GM12874 (cell line): ENCODE measurements around the gene SH3PXD2A.

Experiments
- CTCF ChIP-seq: IDR thresholded peaks from 2 replicates; pipeline ENCODE4 v1.5.1; 2011; ENCODE audit warnings: low read depth, mild to moderate bottlenecking, control low read depth, low read length, moderate library complexity; ENCODE audit not compliant: insufficient read depth

Gene SH3PXD2A

DNA sequence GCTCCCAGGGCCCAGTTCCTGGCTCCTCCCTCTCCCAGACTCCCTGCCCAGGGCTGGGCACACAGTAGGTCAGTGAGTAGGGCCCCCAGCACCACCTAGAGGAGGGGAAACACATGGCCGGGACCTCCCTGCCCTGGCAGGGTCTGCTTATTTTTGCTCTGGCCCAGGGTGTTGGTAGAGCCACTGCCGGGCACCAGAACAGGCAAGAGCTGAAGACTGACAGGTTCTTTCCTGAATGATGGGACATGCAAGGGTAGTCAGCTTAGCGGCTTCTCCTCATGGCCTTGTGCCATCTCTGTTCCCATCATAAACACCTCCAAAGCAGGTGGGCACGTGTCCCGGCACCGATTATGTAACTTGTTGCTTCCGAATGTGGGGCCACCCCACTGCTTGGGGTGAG, 275.4 kb downstream of the SH3PXD2A start:
- no peak for TF ChIP-seq CTCF

- no peak for TF ChIP-seq CTCF
Observed at GRCh38 chr10:103578782-103579382, 276.5 kb downstream of the SH3PXD2A start.

- TF ChIP-seq CTCF = no peak
Observed at GRCh38 chr10:103576862-103577261, 278.5 kb downstream of the SH3PXD2A start.

DNA sequence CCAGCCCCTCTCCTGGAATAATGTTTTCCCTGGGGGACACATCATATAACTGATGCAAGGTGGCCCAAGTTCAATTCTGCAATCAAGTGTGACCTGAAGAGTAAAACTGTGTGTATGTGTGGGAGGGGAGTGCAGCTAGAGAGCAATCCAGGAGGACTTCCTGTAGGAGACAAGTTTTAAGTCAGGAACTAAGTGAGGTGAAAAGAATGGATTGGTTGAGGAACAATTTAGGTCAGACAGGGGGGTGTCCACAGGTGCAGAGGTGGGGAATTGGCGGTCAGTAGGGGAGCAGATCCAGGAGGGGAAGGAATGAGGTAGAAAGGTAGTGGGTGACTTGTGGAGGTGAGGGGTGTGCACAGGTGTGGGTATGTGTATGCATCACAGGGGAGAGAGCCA, 279.3 kb downstream of the SH3PXD2A start:
- TF ChIP-seq CTCF = no peak

- TF ChIP-seq CTCF = no peak
Observed at GRCh38 chr10:103575416-103576075, 279.8 kb downstream of the SH3PXD2A start.

DNA sequence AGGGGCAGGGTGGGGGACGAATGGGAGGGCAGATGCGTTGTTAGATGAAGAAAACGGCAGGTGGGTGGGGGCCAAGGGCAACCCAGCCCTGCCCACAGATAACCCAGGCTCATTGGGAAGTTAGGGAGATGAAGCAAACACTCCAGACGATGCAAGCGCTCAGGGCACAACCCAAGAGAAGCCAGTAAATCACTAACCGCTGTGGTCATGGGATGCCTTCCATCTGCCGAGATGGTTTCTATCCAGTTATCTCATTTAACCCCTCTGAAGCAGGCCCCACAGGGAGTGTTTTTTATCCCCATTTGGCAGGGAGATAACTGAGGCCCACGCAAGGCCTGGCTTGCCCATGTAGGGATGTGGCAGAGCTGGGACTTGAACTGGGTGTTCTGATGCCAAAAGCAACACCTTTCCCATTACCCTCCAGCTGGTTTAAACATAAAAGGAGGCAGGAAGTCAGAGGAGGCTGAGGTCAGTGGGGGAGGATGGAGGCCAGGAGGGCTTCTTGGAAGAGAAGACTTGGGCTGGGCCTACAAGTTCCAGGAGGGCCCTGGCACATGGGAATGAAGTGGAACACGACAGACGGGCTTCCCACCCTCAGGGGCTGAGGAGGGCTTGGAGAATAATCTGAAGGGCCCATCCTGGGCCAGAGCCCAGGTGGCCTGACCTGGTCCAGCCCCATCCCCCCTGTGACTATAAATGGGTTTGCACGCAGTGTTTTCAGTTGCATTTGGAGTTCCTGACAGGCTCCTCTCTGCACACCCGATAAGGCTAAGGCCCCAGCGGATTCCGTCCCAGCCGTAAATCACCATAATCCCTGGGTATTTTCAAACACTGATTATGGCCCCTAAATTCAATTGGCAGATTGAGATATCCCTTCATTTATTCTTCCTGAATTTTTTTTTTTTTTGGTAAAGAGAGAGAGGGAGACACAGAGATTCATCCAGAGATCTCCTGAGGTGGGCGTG, 281.0 kb downstream of the SH3PXD2A start:
- no peak for TF ChIP-seq CTCF

- TF ChIP-seq CTCF = no peak
Observed at GRCh38 chr10:103573205-103573487, 282.2 kb downstream of the SH3PXD2A start.
